ENCODE data around the gene TES.
A peak's percentile ranks its signal among the peaks of the same experiment; 100 is the strongest.

TES gene

GRCh38 chr7:116213361-116214130 is 3.2 kb downstream of the TES start:
- Histone ChIP-seq H3K4me3 (ENCODE audit: low read depth in 1 of 2, low read length in 2 of 2) (peak overlapping the region; percentile 28 to 79), H3K9ac (ENCODE audit: low read length) (peak overlapping the region; percentile 92), H3K9me3 (ENCODE audit: low read length) (no peaks in the 10 kb centered on the region), H3K27ac (ENCODE audit: low read depth, low read length) (peak overlapping the region; percentile 84), H3K4me1 (ENCODE audit: insufficient read depth, low read length) (peaks cover 28% of the 10 kb centered on the region), H3K27me3 (ENCODE audit: control insufficient read depth in 1 of 2, insufficient read depth in 2 of 2, low read length in 2 of 2) (no peaks in the 10 kb centered on the region), H3K36me3 (ENCODE audit: insufficient read depth, low read length) (no peaks in the 10 kb centered on the region)

- Histone ChIP-seq H3K27ac (ENCODE audit: low read depth, low read length) (peak overlapping the region; percentile 84), H3K36me3 (ENCODE audit: insufficient read depth, low read length) (no peaks in the 10 kb centered on the region), H3K27me3 (ENCODE audit: control insufficient read depth in 1 of 2, insufficient read depth in 2 of 2, low read length in 2 of 2) (no peaks in the 10 kb centered on the region), H3K4me1 (ENCODE audit: insufficient read depth, low read length) (peaks cover 38% of the 10 kb centered on the region), H3K9me3 (ENCODE audit: low read length) (no peaks in the 10 kb centered on the region), H3K9ac (ENCODE audit: low read length) (no peak overlapping the region), H3K4me3 (ENCODE audit: low read depth in 1 of 2, low read length in 2 of 2) (peak overlapping the region in 1 of 2 donors; percentile 2)
These were observed 4.6 kb downstream of the TES start for GRCh38 chr7:116214921-116215320.

DNA sequence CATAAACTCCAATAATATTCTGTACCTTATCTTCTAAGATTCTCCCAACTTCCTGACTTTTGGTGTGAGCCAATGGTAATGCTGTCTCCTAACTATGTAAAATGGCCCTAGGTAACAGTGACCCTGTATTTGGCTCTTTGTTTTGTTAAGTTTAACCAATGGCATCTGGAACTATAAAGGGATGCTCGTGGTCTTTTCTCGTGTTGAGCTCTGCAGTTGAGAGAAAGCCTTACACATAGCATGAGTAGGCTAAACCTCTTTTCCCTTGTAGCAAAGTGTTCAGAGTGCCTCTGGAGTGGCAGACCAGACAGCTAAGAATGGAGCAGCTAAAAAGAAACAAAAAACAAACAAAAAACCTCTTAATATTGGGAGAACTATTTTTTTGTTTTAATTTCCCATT is 5.2 kb downstream of the TES start:
- Histone ChIP-seq H3K4me3 (ENCODE audit: low read depth in 1 of 2, low read length in 2 of 2) (peak overlapping the region in 1 of 2 donors; percentile 2), H3K36me3 (ENCODE audit: insufficient read depth, low read length) (no peaks in the 10 kb centered on the region), H3K9me3 (ENCODE audit: low read length) (no peaks in the 10 kb centered on the region), H3K27me3 (ENCODE audit: control insufficient read depth in 1 of 2, insufficient read depth in 2 of 2, low read length in 2 of 2) (no peaks in the 10 kb centered on the region), H3K27ac (ENCODE audit: low read depth, low read length) (no peak overlapping the region), H3K9ac (ENCODE audit: low read length) (no peak overlapping the region), H3K4me1 (ENCODE audit: insufficient read depth, low read length) (peaks cover 44% of the 10 kb centered on the region)

GRCh38 chr7:116216956-116217571 is 6.7 kb downstream of the TES start:
- H3K4me1 ChIP-seq (ENCODE audit: insufficient read depth, low read length), result peaks cover 56% of the 10 kb centered on the region
- H3K27me3 ChIP-seq (ENCODE audit: control insufficient read depth in 1 of 2, insufficient read depth in 2 of 2, low read length in 2 of 2), result no peaks in the 10 kb centered on the region
- no peaks in the 10 kb centered on the region for H3K36me3 ChIP-seq (ENCODE audit: insufficient read depth, low read length)
- H3K4me3 ChIP-seq (ENCODE audit: low read depth in 1 of 2, low read length in 2 of 2), result no peak overlapping the region
- no peaks in the 10 kb centered on the region for H3K9me3 ChIP-seq (ENCODE audit: low read length)
- no peak overlapping the region for H3K9ac ChIP-seq (ENCODE audit: low read length)
- peak overlapping the region; percentile 70 for H3K27ac ChIP-seq (ENCODE audit: low read depth, low read length)

GRCh38 chr7:116218051-116218645 is 7.8 kb downstream of the TES start:
- no peaks in the 10 kb centered on the region for H3K9me3 ChIP-seq (ENCODE audit: low read length)
- no peaks in the 10 kb centered on the region for H3K36me3 ChIP-seq (ENCODE audit: insufficient read depth, low read length)
- H3K27ac ChIP-seq (ENCODE audit: low read depth, low read length), result peak overlapping the region; percentile 70
- H3K4me3 ChIP-seq (ENCODE audit: low read depth in 1 of 2, low read length in 2 of 2), result no peak overlapping the region
- no peak overlapping the region for H3K9ac ChIP-seq (ENCODE audit: low read length)
- no peaks in the 10 kb centered on the region for H3K27me3 ChIP-seq (ENCODE audit: control insufficient read depth in 1 of 2, insufficient read depth in 2 of 2, low read length in 2 of 2)
- peaks cover 62% of the 10 kb centered on the region for H3K4me1 ChIP-seq (ENCODE audit: insufficient read depth, low read length)

DNA sequence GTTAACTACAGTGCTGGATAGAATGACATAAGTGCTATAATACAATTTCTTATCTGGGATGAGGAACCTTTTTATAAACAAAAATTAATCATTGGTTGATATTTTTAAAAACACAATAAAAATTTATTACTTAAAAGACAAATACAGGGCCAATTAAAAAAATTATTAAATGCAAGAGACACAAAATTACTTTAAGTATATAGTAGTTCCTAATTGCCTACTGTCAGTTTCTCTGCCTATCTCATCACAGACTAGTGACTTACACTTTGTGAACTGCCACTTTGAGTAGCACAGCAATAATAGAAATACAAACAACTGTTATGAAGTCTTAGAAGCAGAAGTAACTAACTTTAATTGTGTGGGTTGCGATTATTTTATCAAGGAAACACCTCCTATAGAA is 8.4 kb downstream of the TES start:
- no peak overlapping the region for H3K9ac ChIP-seq (ENCODE audit: low read length)
- no peak overlapping the region for H3K4me3 ChIP-seq (ENCODE audit: low read depth in 1 of 2, low read length in 2 of 2)
- H3K27ac ChIP-seq (ENCODE audit: low read depth, low read length), result peak overlapping the region; percentile 35
- no peaks in the 10 kb centered on the region for H3K27me3 ChIP-seq (ENCODE audit: control insufficient read depth in 1 of 2, insufficient read depth in 2 of 2, low read length in 2 of 2)
- peaks cover 63% of the 10 kb centered on the region for H3K4me1 ChIP-seq (ENCODE audit: insufficient read depth, low read length)
- no peaks in the 10 kb centered on the region for H3K9me3 ChIP-seq (ENCODE audit: low read length)
- H3K36me3 ChIP-seq (ENCODE audit: insufficient read depth, low read length), result no peaks in the 10 kb centered on the region

- H3K4me1 ChIP-seq (ENCODE audit: insufficient read depth, low read length), result peaks cover 66% of the 10 kb centered on the region
- no peaks in the 10 kb centered on the region for H3K9me3 ChIP-seq (ENCODE audit: low read length)
- H3K27me3 ChIP-seq (ENCODE audit: control insufficient read depth in 1 of 2, insufficient read depth in 2 of 2, low read length in 2 of 2), result no peaks in the 10 kb centered on the region
- H3K27ac ChIP-seq (ENCODE audit: low read depth, low read length), result peak overlapping the region; percentile 35
- no peak overlapping the region for H3K9ac ChIP-seq (ENCODE audit: low read length)
- H3K4me3 ChIP-seq (ENCODE audit: low read depth in 1 of 2, low read length in 2 of 2), result no peak overlapping the region
- H3K36me3 ChIP-seq (ENCODE audit: insufficient read depth, low read length), result no peaks in the 10 kb centered on the region
These were observed 8.9 kb downstream of the TES start for GRCh38 chr7:116219288-116219687.

GRCh38 chr7:116219834-116220233 is 9.5 kb downstream of the TES start:
- H3K27me3 ChIP-seq (ENCODE audit: control insufficient read depth in 1 of 2, insufficient read depth in 2 of 2, low read length in 2 of 2), result no peaks in the 10 kb centered on the region
- H3K27ac ChIP-seq (ENCODE audit: low read depth, low read length), result peak overlapping the region; percentile 35

DNA sequence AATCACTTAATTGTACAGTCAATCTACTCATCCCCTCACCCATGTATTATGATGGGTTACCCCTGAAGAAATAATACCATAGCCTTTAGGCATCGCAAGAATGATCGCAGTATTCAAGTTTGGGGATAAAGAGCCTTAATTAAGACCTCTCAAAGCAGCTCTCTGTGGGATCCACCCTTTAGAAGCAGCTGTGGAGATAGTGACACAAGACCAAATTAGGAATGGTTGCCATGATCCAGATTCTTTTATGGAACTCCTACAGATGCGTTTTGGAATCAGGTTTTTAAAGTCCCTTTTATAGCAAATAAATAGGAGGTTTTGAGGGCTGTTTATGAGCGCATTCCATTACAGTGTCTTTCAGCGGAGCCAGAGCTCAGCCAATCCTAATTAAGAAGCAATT is 12.2 kb downstream of the TES start:
- no peaks in the 10 kb centered on the region for H3K9me3 ChIP-seq (ENCODE audit: low read length)
- H3K9ac ChIP-seq (ENCODE audit: low read length), result peak overlapping the region; percentile 18
- peak overlapping the region in 1 of 2 donors; percentile 17 for H3K4me3 ChIP-seq (ENCODE audit: low read depth in 1 of 2, low read length in 2 of 2)
- no peaks in the 10 kb centered on the region for H3K36me3 ChIP-seq (ENCODE audit: insufficient read depth, low read length)
- peak overlapping the region; percentile 77 for H3K27ac ChIP-seq (ENCODE audit: low read depth, low read length)
- peaks cover 76% of the 10 kb centered on the region for H3K4me1 ChIP-seq (ENCODE audit: insufficient read depth, low read length)
- H3K27me3 ChIP-seq (ENCODE audit: control insufficient read depth in 1 of 2, insufficient read depth in 2 of 2, low read length in 2 of 2), result no peaks in the 10 kb centered on the region

More at GRCh38 chr7:116219834-116220233, 9.5 kb downstream of the TES start:
- Histone ChIP-seq H3K4me1 (ENCODE audit: insufficient read depth, low read length) (peaks cover 66% of the 10 kb centered on the region), H3K4me3 (ENCODE audit: low read depth in 1 of 2, low read length in 2 of 2) (no peak overlapping the region), H3K36me3 (ENCODE audit: insufficient read depth, low read length) (no peaks in the 10 kb centered on the region), H3K9me3 (ENCODE audit: low read length) (no peaks in the 10 kb centered on the region), H3K9ac (ENCODE audit: low read length) (no peak overlapping the region)

DNA sequence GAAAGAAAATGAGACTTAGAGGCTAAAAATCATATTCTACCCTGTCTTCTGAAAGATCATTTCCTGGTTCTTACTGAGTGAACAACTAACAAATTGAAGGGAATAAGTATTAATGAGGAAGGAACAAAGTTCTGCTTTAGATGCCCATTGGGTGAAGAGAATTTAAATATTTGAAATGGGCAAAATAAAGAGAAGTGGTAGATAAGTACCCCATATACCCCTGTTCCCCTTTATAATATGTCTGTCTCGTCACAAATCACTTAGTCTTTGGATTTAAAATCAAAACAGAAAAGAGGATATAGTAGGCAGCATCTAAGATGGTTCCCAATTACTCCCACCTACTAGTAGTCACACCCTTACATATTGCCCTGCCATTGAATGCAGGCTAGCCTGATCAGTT is 13.2 kb downstream of the TES start:
- no peaks in the 10 kb centered on the region for H3K9me3 ChIP-seq (ENCODE audit: low read length)
- H3K27me3 ChIP-seq (ENCODE audit: control insufficient read depth in 1 of 2, insufficient read depth in 2 of 2, low read length in 2 of 2), result no peaks in the 10 kb centered on the region
- peak overlapping the region; percentile 35 for H3K27ac ChIP-seq (ENCODE audit: low read depth, low read length)
- H3K36me3 ChIP-seq (ENCODE audit: insufficient read depth, low read length), result no peaks in the 10 kb centered on the region
- no peak overlapping the region for H3K4me3 ChIP-seq (ENCODE audit: low read depth in 1 of 2, low read length in 2 of 2)
- H3K4me1 ChIP-seq (ENCODE audit: insufficient read depth, low read length), result peaks cover 74% of the 10 kb centered on the region
- H3K9ac ChIP-seq (ENCODE audit: low read length), result no peak overlapping the region

GRCh38 chr7:116224492-116225098 is 14.3 kb downstream of the TES start:
- Histone ChIP-seq H3K4me1 (ENCODE audit: insufficient read depth, low read length) (peaks cover 72% of the 10 kb centered on the region), H3K27me3 (ENCODE audit: control insufficient read depth in 1 of 2, insufficient read depth in 2 of 2, low read length in 2 of 2) (no peaks in the 10 kb centered on the region), H3K9ac (ENCODE audit: low read length) (peak overlapping the region; percentile 23), H3K36me3 (ENCODE audit: insufficient read depth, low read length) (no peaks in the 10 kb centered on the region), H3K27ac (ENCODE audit: low read depth, low read length) (peak overlapping the region; percentile 35), H3K9me3 (ENCODE audit: low read length) (no peaks in the 10 kb centered on the region), H3K4me3 (ENCODE audit: low read depth in 1 of 2, low read length in 2 of 2) (no peak overlapping the region)

Measured in muscle layer of colon (tissue), 2 donors.